NCI-H69 (cell line): ENCODE measurements around the gene NDUFAF7.
"Not testable (repeated sequence)": the region's sequence is repeated elsewhere in the genome, so short reads cannot be mapped to it uniquely, and the experiment has no call there.

Experiments
- DNase-seq: peaks from one replicate; lab custom pipeline; 2025; lab: John Stamatoyannopoulos, UW

The NDUFAF7 gene

DNA sequence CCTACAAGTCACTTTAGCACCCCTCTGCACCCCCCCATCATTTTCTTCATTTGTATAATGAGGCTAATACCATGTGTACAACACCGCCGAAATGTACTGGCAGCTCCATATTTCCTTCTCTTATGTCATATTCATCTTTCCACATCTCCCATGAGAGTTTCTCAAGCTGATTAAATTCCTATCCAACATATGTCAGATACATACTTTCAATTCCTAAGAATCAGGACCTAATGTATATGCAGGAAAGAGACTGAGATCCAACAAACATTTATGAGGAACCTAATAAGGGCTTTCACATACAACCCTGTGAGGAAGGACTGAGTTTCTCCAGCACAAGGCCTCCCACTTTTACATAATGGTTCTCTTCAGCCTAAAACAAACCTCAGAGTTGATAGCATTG, 51.3 kb downstream of the NDUFAF7 start:
- no peak for DNase-seq

DNA sequence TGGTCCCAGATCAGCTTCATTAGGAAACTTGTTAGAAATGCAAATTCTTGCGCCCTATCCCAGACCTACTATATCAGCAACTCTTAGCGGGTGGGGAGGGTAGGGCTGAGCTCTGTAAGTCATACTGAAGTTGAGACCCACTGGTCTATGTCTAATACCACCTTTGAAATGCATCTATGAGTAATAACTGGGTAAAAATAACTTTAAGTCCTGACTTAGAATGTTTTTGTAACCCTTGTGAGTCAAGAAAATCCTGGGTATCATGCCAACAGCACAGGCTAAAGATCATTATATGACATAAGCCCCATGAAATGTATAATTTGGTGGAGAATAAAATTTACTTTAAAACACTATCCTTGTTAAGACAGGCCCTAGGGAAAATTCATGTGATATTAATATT, 51.7 kb downstream of the NDUFAF7 start:
- no peak for DNase-seq

DNA sequence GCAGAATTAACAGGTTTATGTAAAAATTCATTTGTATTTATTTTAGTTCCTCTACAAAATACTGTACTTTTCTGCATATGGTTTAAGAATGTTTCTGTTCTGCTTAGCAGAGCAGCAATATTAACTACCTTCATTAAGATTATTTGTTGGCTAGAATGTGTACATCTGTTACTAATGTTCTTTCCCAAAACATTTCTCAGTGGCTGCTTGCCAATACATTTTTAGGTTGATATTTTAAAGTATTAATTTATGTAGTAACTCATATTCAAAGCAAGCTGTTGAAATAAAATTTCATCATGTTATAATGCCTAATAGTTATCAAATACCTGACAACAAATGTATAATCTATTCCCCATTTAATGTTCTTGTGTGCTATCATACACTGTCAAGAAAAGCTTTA, 52.9 kb downstream of the NDUFAF7 start:
- no peak for DNase-seq

DNA sequence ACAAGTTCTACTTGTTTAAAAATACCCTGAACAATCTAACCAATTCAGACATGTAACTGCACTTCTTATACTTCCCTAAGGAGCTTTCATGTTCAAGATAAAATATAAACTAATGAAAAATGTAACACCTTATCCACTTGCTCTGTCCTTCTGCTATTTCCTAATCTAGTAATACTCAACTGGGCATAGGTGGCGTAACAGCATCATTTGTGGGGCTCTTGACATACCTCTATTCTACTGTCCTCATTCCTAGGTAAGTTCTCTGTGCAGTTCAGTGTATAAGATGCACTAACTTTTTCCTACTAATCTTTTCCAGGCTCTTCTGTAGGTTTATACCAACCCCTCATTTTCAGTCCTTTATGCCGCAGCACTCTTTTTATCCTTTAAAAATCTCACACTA, 56.5 kb downstream of the NDUFAF7 start:
- peak; percentile 44 for DNase-seq

DNA sequence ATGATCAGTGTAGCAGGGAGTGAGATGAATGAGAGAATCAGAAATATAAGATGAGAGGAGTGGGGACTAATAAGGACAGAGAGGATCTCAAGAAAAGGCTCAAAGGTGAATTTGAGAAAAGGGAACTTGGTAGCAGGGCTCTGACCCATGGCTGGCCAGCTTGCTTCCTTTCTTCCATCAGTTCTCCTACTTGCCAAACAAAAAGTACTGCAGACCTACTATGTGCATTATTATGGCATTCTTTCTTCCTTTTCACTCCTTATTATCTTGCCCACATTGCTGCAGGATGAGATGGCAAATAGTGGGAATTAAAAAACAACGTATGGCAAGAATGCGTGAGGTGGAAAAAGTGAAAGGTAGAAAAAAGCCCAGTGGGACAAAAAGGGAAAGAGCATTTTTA, 60.2 kb downstream of the NDUFAF7 start:
- no peak for DNase-seq

DNA sequence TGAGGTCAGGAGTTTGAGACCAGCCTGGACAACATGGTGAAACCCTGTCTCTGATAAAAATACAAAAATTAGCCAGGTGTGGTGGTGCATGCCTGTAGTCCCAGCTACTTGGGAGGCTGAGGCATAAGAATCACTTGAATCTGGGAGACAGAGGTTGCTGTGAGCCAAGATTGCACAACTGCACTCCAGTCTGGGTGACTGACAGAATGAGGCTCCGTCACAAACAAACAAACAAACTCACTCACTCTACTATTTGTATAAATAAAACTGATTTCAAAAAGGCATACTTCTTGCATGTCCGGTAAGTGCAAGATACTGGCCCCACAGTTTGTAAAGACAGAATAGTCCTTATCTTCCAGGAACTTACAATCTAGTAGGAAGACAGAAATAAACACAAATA, 63.4 kb downstream of the NDUFAF7 start:
- not testable (repeated sequence) for DNase-seq

DNA sequence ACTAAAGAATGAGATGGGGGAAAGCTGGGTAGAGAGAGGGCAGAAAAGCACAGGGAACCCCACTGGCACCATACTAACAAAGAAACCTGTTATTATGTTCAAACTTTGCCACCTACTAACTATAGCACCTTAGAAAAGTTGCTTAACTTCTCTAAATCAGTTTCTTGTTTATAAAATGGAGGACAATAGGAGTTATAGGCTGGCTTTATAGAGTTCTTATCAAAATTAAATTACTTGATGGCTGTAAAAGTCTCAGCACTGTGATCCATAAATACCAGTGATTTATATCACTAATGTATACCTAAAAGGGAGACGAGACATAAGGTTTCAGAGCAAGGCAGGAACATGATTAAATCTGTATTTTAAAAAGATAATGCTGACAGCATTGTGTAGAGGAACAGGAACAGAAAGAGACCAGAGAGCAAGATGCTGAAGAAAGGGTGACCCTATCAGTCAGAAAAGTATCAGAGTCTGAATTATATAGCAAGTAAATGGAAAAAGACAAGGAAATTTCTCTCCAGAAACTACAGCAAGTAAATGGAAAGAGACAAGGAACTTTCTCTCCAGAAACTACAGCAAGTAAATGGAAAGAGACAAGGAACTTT, 64.1 kb downstream of the NDUFAF7 start:
- no peak for DNase-seq

DNA sequence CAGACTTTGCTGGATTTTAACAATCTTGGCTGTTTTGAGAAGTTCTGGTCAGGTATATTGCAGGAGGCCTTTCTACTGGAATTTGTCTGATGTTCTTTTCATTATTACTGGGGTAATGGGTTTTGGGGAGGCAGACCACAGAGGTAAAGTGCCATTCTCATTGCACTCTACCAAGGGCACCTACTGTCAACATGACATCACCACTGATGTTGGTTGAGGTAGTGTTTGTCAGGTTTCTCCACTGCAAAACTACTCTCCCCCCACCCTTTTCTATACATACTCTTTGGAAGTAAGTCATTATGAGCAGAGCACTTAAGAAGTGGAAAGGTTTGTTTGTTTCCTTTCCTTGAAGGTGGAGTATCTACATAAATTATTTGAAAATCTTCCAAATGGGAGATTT, 66.2 kb downstream of the NDUFAF7 start:
- peak; percentile 15 for DNase-seq
